HG03064 (cell line): ENCODE measurements around the gene COL5A1.

Experiments used
- ATAC-seq: cut with Tn5 transposase; IDR thresholded peaks from one replicate; pipeline ENCODE4 v1.9.1; 2021; ENCODE audit warnings: low read depth; ENCODE audit not compliant: unreplicated experiment

Gene COL5A1

DNA sequence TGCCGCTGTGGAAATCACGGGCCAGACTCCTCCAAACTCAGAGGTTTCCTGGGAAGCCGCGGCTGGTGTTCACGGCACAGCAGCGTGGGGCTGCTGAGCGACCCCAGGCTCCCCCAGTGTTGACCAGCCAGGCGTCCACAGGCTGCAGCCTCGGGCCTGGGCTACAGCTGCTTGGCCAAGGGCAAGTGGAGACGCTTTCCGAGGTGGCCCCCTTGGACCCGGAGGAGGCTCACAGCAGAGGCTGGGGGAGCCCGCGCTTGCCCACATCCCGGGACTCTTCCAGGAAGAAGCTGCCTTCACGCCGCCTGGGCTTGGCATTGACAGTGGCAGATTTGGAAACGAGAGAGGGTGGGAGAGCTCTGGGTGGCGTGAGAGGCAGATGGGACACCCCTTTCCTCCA, 186.0 kb downstream of the COL5A1 start:
- ATAC-seq, result no peak

GRCh38 chr9:134827993-134828392, 186.4 kb downstream of the COL5A1 start:
- ATAC-seq, result no peak

DNA sequence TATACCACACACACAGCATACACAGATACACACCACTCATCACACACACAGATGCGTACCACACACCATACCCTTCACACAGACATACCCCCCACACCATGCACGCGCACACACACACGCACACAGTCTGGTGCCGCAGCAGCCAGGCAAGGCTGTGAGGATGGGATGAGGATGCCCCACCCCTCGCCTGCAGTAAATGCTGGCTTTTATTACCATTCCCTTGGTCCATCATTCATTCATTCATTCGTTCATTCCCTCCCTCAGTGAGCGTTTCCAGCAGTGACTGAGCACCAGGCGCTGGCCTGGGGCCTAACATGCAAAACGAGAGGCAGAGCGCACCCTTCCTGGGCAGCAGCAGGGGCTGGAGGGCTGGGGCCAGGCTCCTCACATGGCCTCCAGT, 187.3 kb downstream of the COL5A1 start:
- no peak for ATAC-seq

- ATAC-seq, result no peak
These were observed 187.8 kb downstream of the COL5A1 start for GRCh38 chr9:134829356-134829937.

DNA sequence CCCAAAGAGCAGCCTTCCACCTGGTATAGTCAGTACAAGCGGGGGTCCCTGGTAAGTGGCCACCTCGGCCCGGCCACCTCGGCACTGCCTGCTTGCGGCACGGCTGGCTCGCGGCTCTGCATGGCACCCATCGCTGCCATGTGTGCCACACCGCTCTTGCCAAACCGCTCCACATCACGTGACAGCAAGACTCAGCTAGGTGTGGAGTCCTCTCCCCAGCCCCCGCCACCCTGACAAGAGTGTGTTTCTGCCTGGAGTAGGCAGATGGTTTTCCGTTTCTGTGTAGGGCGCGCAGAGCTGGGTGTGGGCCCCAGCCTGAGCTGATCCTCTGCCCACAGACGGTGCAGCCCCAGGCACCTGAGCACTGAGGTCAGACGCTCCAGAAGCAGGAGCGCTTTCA, 188.5 kb downstream of the COL5A1 start:
- ATAC-seq, result no peak

DNA sequence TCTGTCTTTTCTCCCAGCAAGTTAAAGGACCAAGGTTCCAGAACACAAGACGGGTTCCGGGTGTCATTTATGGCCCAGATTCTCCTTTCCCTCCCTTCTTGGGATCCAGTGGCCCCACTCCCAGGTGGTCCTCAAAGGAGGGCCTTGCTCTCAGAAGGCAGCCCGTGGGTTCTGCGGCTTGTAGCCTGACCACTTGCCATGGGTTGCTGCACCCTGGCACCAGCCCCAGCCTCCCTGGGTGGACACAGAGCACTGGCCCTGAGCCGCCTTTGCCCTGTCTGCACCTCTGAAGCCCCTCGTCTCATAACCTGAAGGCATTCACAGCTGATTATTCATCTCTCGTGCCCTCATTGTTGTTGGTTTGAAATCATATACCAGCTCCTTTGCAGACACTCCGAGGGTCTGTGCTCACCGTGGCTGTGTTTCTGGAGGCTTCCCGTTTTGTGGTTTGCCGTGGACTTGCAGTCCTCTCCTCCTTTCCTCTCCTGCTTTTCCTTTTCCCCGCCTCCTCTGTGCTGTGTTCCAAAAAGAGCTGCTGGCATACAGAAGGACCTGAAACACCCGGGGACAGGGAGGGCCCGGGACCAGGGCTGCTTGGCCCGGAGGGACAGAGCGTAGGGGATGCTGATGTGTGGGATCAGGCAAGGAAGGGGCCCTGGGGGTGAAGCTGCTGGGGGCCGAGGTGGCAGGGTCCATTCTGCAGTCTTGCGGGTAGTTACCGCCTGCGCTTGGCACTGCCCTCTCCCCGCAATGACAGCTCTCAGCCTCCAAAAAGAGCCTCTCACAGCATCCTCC, 189.5 kb downstream of the COL5A1 start:
- ATAC-seq, result no peak

DNA sequence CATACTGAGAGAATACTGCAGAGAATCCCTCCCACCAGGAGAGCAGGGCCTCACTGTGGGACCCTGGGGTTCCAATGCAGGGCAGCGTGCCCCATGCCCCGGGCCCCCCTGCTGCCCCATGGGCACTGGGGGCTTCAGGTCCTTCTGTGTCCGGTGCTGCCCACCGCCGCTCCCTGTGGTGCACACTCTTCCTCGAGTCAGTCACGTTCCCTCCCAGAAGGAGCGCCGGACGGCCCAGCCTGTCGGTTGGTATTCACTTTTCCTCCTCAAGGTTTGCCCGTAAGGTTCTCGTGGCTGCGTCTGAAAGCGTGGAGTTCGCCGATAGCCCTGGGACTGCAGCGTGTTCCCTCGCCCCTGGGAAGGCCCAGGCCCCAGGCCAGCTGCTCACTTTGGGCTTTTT, 190.9 kb downstream of the COL5A1 start:
- ATAC-seq, result no peak

DNA sequence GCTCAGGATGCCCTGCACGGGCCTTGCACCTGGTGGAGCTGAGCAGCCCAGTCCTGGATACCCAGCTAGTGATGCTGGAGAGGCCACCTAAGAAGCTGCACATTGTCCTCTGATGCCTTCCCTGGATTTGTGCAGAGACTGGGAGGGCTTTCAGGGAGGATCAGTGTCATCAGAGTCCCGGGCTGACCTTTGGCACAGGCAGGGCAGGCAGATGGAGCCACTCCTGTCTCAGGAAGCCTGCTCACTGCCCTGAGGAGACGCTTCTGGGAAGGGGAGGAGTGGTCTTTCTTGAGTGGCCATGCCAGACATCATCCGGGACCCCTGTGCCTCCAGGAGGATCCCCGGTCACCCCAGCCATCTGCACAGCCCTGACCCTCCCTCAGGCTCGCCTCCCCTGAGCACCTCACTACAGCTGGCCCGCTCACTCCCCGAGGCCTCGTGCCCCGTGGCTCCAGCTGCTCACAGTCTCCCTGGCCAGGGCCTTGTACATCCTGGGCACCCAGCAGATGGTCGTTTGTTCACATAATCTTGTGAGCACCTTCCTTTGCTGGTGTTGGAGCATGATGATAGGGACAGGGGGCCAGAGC, 191.8 kb downstream of the COL5A1 start:
- no peak for ATAC-seq

GRCh38 chr9:134834217-134834956, 192.8 kb downstream of the COL5A1 start:
- no peak for ATAC-seq

- ATAC-seq, result no peak
These were observed 193.4 kb downstream of the COL5A1 start for GRCh38 chr9:134834957-134835419.

- no peak for ATAC-seq
These were observed 193.8 kb downstream of the COL5A1 start for GRCh38 chr9:134835448-134835847.

DNA sequence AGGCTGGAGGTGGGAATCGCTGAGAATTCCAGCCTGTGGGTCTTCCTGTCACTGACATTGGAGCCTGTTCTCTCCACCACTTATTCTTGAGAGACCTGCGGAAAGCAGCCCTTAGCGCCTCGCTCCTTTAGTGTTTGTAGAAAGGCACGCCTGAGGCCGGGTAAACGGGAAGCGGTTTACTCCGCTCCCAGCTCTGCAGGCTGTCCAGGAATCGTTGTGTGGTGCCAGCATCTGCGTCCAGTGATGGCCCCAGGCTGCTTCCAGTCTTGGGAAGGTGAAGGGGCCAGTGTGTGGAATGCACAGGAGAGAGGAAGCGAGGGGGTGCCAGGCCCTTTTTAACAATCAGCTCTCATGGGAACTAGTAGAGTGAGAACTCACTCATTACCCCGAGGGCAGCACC, 194.4 kb downstream of the COL5A1 start:
- no peak for ATAC-seq

- no peak for ATAC-seq
These were observed 194.9 kb downstream of the COL5A1 start for GRCh38 chr9:134836406-134836970.

- ATAC-seq, result no peak
These were observed 195.9 kb downstream of the COL5A1 start for GRCh38 chr9:134837529-134837928.

DNA sequence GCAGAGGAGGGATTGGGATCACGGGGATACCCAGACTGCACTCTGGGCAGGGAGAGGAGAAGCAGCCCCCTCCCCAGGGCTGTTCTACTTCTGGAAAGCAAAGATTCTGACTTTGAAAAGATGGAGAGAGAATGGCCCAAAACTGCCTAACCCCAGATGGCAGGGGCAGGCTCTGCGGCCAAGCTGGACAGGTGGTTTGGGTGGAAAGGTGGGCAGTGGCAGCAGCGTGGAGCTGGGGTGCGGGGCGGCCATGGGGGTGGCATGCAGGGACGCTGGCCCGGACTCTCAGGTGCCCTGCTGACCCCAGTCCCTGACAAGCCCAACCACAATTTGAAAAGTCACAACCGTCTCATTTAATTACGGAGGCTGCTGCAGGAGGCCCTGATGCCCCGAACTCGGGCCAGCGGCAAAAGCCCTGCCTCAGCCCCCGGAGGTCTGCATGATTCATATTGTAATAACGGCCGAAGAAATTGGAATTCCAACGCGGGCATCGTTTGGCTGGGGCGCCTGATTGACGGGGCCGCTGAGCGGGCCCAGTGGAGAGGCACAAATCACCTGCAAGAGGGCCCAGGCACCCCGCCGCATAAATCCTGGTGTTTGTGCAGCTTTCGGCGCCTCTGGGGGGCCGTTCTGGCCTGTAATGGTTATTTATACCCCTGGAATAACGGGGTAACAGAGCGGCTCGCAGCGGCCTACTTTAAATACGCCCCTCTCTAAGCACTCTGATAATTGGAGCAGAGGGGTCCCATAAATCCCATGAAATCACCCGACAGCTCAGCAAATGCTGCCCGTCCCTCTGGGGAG, 197.2 kb downstream of the COL5A1 start:
- no peak for ATAC-seq

GRCh38 chr9:134839455-134840125, 198.0 kb downstream of the COL5A1 start:
- no peak for ATAC-seq

- ATAC-seq, result no peak
These were observed 198.9 kb downstream of the COL5A1 start for GRCh38 chr9:134840511-134840910.

GRCh38 chr9:134841180-134841904, 199.7 kb downstream of the COL5A1 start:
- ATAC-seq, result no peak

DNA sequence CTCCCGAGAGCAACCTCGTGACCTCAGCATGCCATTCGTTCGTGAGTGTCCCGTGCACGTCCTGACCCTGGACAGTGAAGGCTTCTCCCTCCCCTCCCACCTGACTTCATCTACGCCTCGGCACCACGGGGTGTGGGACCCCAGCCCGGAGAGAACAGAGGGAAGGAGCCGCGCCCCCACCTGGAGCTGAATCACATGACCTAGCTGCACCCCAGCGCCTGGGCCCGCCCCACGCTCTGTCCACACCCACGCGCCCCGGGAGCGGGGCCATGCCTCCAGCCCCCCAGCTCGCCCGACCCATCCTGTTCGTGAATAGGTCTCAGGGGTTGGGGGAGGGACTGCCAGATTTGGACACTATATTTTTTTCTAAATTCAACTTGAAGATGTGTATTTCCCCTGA, 200.7 kb downstream of the COL5A1 start:
- ATAC-seq, result no peak
